Measurements from ENCODE around the gene LRP1B. TPM values are rescaled to one million over a fixed set of nuclear protein-coding genes. Genes with fewer than 3 reads are reported as not detected.

LRP1B gene
- total RNA-seq, 1 donor from 2014 or later: 0.25 TPM

- no peak for TF ChIP-seq CTCF (IDR thresholded peaks at IDR 0.05)
- no peak overlapping the region for H3K4me3 Mint-ChIP-seq (ENCODE audit: unreplicated experiment)
- H3K36me3 Mint-ChIP-seq (ENCODE audit: low read depth): no peaks in the 10 kb centered on the region
- no peaks in the 10 kb centered on the region for H3K27me3 Mint-ChIP-seq (ENCODE audit: low read depth)
- H3K9me3 Mint-ChIP-seq (ENCODE audit: low read depth): no peaks in the 10 kb centered on the region
- no peak overlapping the region for H3K27ac Mint-ChIP-seq (ENCODE audit: unreplicated experiment)
- H3K4me1 Mint-ChIP-seq (ENCODE audit: low read depth): no peaks in the 10 kb centered on the region
- DNase-seq (ENCODE audit: low spot score): no peak
These were observed 1067.4 kb downstream of the LRP1B start for GRCh38 chr2:141063406-141063805.

- Mint-ChIP-seq H3K4me3 (ENCODE audit: unreplicated experiment) (no peak overlapping the region), H3K9me3 (ENCODE audit: low read depth) (no peaks in the 10 kb centered on the region)
- DNase-seq (ENCODE audit: low spot score): no peak
These were observed 1068.4 kb downstream of the LRP1B start for GRCh38 chr2:141062443-141062842.

DNA sequence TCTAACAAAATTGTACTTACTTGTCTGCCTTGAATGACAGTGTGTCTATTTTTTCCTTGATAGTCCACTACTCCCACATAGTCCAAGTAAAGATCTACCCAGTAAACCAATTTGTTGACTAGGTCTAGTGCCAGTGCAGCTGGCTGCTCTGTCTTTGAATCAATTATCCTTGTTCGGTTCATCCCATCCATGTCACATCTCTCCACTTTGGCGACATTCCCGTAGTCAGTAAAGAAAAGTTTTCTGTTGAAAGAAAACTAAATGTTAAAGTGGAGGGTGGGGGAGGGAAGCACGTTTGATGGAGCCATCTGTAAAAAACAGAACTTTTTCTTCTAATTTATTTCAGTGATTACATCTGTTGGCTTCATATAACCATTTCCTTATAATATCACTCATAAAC is 1068.8 kb downstream of the LRP1B start:
- Mint-ChIP-seq H3K27me3 (ENCODE audit: low read depth) (no peaks in the 10 kb centered on the region), H3K27ac (ENCODE audit: unreplicated experiment) (no peak overlapping the region), H3K4me1 (ENCODE audit: low read depth) (no peaks in the 10 kb centered on the region), H3K36me3 (ENCODE audit: low read depth) (no peaks in the 10 kb centered on the region), H3K9me3 (ENCODE audit: low read depth) (no peaks in the 10 kb centered on the region), H3K4me3 (ENCODE audit: unreplicated experiment) (no peak overlapping the region)
- no peak for DNase-seq (ENCODE audit: low spot score)
- no peak for TF ChIP-seq CTCF (IDR thresholded peaks at IDR 0.05)

More at GRCh38 chr2:141062443-141062842, 1068.4 kb downstream of the LRP1B start:
- H3K27ac Mint-ChIP-seq (ENCODE audit: unreplicated experiment): no peak overlapping the region
- no peak for TF ChIP-seq CTCF (IDR thresholded peaks at IDR 0.05)
- no peaks in the 10 kb centered on the region for H3K4me1 Mint-ChIP-seq (ENCODE audit: low read depth)
- no peaks in the 10 kb centered on the region for H3K36me3 Mint-ChIP-seq (ENCODE audit: low read depth)
- no peaks in the 10 kb centered on the region for H3K27me3 Mint-ChIP-seq (ENCODE audit: low read depth)

- Mint-ChIP-seq H3K4me3 (ENCODE audit: unreplicated experiment) (no peak overlapping the region), H3K36me3 (ENCODE audit: low read depth) (no peaks in the 10 kb centered on the region), H3K27me3 (ENCODE audit: low read depth) (no peaks in the 10 kb centered on the region), H3K4me1 (ENCODE audit: low read depth) (peaks cover 2% of the 10 kb centered on the region), H3K9me3 (ENCODE audit: low read depth) (no peaks in the 10 kb centered on the region), H3K27ac (ENCODE audit: unreplicated experiment) (no peak overlapping the region)
- no peak for DNase-seq (ENCODE audit: low spot score)
- no peak for TF ChIP-seq CTCF (IDR thresholded peaks at IDR 0.05)
These were observed 1072.3 kb downstream of the LRP1B start for GRCh38 chr2:141058556-141058955.

DNA sequence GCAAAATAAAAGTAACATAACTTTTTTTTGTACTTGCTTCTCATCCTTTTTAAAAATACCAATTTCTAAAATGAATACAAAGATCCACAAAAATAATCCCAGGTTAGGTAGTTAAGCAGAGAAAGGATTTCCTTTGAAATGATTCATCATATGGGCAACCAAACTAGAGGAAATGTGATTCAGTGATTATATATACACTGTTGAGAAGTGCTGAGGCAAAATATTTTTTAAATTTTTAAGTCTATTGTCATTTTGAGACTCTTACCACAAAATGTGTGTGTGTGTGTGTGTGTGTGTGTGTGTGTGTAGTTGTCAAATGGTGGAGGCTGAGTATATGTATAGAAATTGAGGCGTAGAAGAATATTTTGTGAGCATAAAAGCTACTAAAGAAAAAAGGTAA is 1075.3 kb downstream of the LRP1B start:
- Mint-ChIP-seq H3K36me3 (ENCODE audit: low read depth) (no peaks in the 10 kb centered on the region), H3K4me3 (ENCODE audit: unreplicated experiment) (no peak overlapping the region), H3K9me3 (ENCODE audit: low read depth) (peaks cover 3% of the 10 kb centered on the region), H3K27me3 (ENCODE audit: low read depth) (no peaks in the 10 kb centered on the region), H3K4me1 (ENCODE audit: low read depth) (peaks cover 2% of the 10 kb centered on the region), H3K27ac (ENCODE audit: unreplicated experiment) (no peak overlapping the region)
- TF ChIP-seq CTCF (IDR thresholded peaks at IDR 0.05): no peak
- DNase-seq (ENCODE audit: low spot score): no peak
